ENCODE results near the gene GP1BA. TPM values are rescaled to one million over a fixed set of nuclear protein-coding genes. Genes with fewer than 3 reads are reported as not detected.

Gene GP1BA
- total RNA-seq, 1 donor from 2014 or later, result not detected

DNA sequence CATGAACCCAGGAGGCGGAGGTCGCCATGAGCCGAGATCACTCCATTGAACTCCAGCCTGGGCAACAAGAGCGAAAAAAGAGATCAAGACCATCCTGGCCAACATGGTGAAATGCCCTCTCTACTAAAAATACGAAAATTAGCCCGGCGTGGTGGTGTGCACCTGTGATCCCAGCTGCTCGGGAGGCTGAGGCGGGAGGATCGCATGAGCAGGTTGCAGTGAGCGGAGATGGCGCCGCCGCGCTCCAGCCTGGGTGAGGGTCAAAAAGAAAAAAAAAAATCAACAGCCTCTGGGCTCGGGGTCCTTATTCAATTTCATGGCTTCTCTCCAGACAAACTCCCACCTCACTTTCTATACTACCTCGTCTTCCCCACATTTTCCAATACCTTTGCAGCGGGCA, 3.2 kb upstream of the GP1BA start:
- no peaks in the 10 kb centered on the region for H3K9me3 Mint-ChIP-seq (ENCODE audit: unreplicated experiment)
- no peak overlapping the region for H3K27ac Mint-ChIP-seq (ENCODE audit: unreplicated experiment)
- no peak for DNase-seq (ENCODE audit: extremely low spot score, unreplicated experiment)
- peaks cover 2% of the 10 kb centered on the region for H3K36me3 Mint-ChIP-seq (ENCODE audit: unreplicated experiment)
- TF ChIP-seq, protein P1, sequence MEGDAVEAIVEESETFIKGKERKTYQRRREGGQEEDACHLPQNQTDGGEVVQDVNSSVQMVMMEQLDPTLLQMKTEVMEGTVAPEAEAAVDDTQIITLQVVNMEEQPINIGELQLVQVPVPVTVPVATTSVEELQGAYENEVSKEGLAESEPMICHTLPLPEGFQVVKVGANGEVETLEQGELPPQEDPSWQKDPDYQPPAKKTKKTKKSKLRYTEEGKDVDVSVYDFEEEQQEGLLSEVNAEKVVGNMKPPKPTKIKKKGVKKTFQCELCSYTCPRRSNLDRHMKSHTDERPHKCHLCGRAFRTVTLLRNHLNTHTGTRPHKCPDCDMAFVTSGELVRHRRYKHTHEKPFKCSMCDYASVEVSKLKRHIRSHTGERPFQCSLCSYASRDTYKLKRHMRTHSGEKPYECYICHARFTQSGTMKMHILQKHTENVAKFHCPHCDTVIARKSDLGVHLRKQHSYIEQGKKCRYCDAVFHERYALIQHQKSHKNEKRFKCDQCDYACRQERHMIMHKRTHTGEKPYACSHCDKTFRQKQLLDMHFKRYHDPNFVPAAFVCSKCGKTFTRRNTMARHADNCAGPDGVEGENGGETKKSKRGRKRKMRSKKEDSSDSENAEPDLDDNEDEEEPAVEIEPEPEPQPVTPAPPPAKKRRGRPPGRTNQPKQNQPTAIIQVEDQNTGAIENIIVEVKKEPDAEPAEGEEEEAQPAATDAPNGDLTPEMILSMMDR (IDR thresholded peaks at IDR 0.05), result no peak
- no peaks in the 10 kb centered on the region for H3K27me3 Mint-ChIP-seq (ENCODE audit: unreplicated experiment)
- peaks cover 2% of the 10 kb centered on the region for H3K4me1 Mint-ChIP-seq (ENCODE audit: unreplicated experiment)
- H3K4me3 Mint-ChIP-seq (ENCODE audit: unreplicated experiment), result no peak overlapping the region

DNA sequence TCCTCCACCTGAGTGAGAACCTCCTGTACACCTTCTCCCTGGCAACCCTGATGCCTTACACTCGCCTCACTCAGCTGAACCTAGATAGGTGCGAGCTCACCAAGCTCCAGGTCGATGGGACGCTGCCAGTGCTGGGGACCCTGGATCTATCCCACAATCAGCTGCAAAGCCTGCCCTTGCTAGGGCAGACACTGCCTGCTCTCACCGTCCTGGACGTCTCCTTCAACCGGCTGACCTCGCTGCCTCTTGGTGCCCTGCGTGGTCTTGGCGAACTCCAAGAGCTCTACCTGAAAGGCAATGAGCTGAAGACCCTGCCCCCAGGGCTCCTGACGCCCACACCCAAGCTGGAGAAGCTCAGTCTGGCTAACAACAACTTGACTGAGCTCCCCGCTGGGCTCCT, 679 bp downstream of the GP1BA start:
- no peak overlapping the region for H3K4me3 Mint-ChIP-seq (ENCODE audit: unreplicated experiment)
- H3K36me3 Mint-ChIP-seq (ENCODE audit: unreplicated experiment), result peaks cover 9% of the 10 kb centered on the region
- no peaks in the 10 kb centered on the region for H3K27me3 Mint-ChIP-seq (ENCODE audit: unreplicated experiment)

DNA sequence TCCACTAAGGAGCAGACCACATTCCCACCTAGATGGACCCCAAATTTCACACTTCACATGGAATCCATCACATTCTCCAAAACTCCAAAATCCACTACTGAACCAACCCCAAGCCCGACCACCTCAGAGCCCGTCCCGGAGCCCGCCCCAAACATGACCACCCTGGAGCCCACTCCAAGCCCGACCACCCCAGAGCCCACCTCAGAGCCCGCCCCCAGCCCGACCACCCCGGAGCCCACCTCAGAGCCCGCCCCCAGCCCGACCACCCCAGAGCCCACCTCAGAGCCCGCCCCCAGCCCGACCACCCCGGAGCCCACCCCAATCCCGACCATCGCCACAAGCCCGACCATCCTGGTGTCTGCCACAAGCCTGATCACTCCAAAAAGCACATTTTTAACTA, 1.6 kb downstream of the GP1BA start:
- TF ChIP-seq, protein P1 (IDR thresholded peaks at IDR 0.05), result no peak
- Mint-ChIP-seq H3K4me1 (ENCODE audit: unreplicated experiment) (peaks cover 14% of the 10 kb centered on the region), H3K27me3 (ENCODE audit: unreplicated experiment) (no peaks in the 10 kb centered on the region), H3K9me3 (ENCODE audit: unreplicated experiment) (no peaks in the 10 kb centered on the region), H3K4me3 (ENCODE audit: unreplicated experiment) (no peak overlapping the region), H3K36me3 (ENCODE audit: unreplicated experiment) (peaks cover 9% of the 10 kb centered on the region), H3K27ac (ENCODE audit: unreplicated experiment) (no peak overlapping the region)
- no peak for DNase-seq (ENCODE audit: extremely low spot score, unreplicated experiment)

More for the DNA sequence above, 679 bp downstream of the GP1BA start:
- Mint-ChIP-seq H3K27ac (ENCODE audit: unreplicated experiment) (no peak overlapping the region), H3K4me1 (ENCODE audit: unreplicated experiment) (peaks cover 8% of the 10 kb centered on the region), H3K9me3 (ENCODE audit: unreplicated experiment) (no peaks in the 10 kb centered on the region)
- no peak for DNase-seq (ENCODE audit: extremely low spot score, unreplicated experiment)
- TF ChIP-seq, protein P1 (IDR thresholded peaks at IDR 0.05), result no peak

DNA sequence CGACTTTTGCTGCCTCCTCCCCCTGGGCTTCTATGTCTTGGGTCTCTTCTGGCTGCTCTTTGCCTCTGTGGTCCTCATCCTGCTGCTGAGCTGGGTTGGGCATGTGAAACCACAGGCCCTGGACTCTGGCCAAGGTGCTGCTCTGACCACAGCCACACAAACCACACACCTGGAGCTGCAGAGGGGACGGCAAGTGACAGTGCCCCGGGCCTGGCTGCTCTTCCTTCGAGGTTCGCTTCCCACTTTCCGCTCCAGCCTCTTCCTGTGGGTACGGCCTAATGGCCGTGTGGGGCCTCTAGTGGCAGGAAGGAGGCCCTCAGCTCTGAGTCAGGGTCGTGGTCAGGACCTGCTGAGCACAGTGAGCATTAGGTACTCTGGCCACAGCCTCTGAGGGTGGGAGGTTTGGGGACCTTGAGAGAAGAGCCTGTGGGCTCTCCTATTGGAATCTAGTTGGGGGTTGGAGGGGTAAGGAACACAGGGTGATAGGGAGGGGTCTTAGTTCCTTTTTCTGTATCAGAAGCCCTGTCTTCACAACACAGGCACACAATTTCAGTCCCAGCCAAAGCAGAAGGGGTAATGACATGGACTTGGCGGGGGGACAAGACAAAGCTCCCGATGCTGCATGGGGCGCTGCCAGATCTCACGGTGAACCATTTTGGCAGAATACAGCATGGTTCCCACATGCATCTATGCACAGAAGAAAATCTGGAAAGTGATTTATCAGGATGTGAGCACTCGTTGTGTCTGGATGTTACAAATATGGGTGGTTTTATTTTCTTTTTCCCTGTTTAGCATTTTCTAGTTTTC, 2.3 kb downstream of the GP1BA start:
- H3K27me3 Mint-ChIP-seq (ENCODE audit: unreplicated experiment), result no peaks in the 10 kb centered on the region
- no peak for DNase-seq (ENCODE audit: extremely low spot score, unreplicated experiment)
- H3K27ac Mint-ChIP-seq (ENCODE audit: unreplicated experiment), result peak overlapping the region; percentile 19
- H3K4me3 Mint-ChIP-seq (ENCODE audit: unreplicated experiment), result no peak overlapping the region
- TF ChIP-seq, protein P1 (IDR thresholded peaks at IDR 0.05), result peak; percentile 25
- peaks cover 21% of the 10 kb centered on the region for H3K4me1 Mint-ChIP-seq (ENCODE audit: unreplicated experiment)
- H3K36me3 Mint-ChIP-seq (ENCODE audit: unreplicated experiment), result peaks cover 9% of the 10 kb centered on the region
- H3K9me3 Mint-ChIP-seq (ENCODE audit: unreplicated experiment), result no peaks in the 10 kb centered on the region

DNA sequence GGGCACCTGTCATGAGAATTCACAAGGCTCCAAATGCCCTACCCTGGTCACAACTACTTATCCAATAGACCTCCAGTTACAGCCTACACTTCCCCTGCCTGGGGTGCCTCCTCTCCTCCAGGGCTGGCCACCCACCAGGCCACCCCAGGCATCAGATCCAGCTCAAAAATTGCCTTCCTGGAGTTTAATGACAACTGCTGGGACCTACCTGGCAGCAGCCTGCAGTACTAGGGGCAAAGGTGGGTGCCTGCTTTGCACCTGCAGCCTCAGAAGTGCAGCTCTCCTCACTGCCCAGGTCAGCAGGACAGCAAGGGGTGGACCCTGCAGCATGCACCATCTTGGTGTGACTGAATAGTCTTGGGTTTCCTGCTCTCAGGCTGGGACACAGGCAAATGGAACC, 3.6 kb downstream of the GP1BA start:
- TF ChIP-seq, protein P1 (IDR thresholded peaks at IDR 0.05), result no peak
- Mint-ChIP-seq H3K36me3 (ENCODE audit: unreplicated experiment) (peaks cover 9% of the 10 kb centered on the region), H3K4me1 (ENCODE audit: unreplicated experiment) (peaks cover 25% of the 10 kb centered on the region), H3K4me3 (ENCODE audit: unreplicated experiment) (no peak overlapping the region), H3K9me3 (ENCODE audit: unreplicated experiment) (no peaks in the 10 kb centered on the region), H3K27me3 (ENCODE audit: unreplicated experiment) (no peaks in the 10 kb centered on the region), H3K27ac (ENCODE audit: unreplicated experiment) (no peak overlapping the region)
- no peak for DNase-seq (ENCODE audit: extremely low spot score, unreplicated experiment)
